IgD-negative memory B cell (primary cell): ENCODE measurements around the gene PKMYT1. TPM values are rescaled to one million over a fixed set of nuclear protein-coding genes. Genes with fewer than 3 reads are reported as not detected.

ENCODE experiments used
- H3K27ac Mint-ChIP-seq, 3 donors: one replicate each; pipeline ENCODE4 v1.8.0; 2020 to 2022; ENCODE audit warnings: mild to moderate bottlenecking in 3 of 3, mixed read lengths in 3 of 3, moderate library complexity in 1 of 3
- H3K27me3 Mint-ChIP-seq: one replicate; pipeline ENCODE4 v1.8.0; 2021; ENCODE audit warnings: mixed read lengths
- H3K36me3 Mint-ChIP-seq: one replicate; pipeline ENCODE4 v1.8.0; 2020; ENCODE audit warnings: mild to moderate bottlenecking, mixed read lengths
- H3K4me1 Mint-ChIP-seq, 3 donors: one replicate each; pipeline ENCODE4 v1.8.0; 2020 to 2022; ENCODE audit warnings: mixed read lengths in 3 of 3, mild to moderate bottlenecking in 1 of 3
- H3K4me3 Mint-ChIP-seq, 4 donors: one replicate each; pipeline ENCODE4 v1.8.0; 2020 to 2022; ENCODE audit warnings: mild to moderate bottlenecking in 4 of 4, mixed read lengths in 4 of 4, moderate library complexity in 3 of 4
- H3K9me3 Mint-ChIP-seq, 3 donors: one replicate each; pipeline ENCODE4 v1.8.0; 2020 to 2021; ENCODE audit warnings: mixed read lengths in 3 of 3, mild to moderate bottlenecking in 1 of 3
- polyA plus RNA-seq: library from polyadenylated mRNA; unstranded; fragments of 300-500 nt; fragmentation: Illumina TruSeq; gene quantifications from one replicate; pipeline ENCODE4 v1.2.3, GENCODE V29; 2021

The PKMYT1 gene
- polyA plus RNA-seq, result 1.4 TPM

DNA sequence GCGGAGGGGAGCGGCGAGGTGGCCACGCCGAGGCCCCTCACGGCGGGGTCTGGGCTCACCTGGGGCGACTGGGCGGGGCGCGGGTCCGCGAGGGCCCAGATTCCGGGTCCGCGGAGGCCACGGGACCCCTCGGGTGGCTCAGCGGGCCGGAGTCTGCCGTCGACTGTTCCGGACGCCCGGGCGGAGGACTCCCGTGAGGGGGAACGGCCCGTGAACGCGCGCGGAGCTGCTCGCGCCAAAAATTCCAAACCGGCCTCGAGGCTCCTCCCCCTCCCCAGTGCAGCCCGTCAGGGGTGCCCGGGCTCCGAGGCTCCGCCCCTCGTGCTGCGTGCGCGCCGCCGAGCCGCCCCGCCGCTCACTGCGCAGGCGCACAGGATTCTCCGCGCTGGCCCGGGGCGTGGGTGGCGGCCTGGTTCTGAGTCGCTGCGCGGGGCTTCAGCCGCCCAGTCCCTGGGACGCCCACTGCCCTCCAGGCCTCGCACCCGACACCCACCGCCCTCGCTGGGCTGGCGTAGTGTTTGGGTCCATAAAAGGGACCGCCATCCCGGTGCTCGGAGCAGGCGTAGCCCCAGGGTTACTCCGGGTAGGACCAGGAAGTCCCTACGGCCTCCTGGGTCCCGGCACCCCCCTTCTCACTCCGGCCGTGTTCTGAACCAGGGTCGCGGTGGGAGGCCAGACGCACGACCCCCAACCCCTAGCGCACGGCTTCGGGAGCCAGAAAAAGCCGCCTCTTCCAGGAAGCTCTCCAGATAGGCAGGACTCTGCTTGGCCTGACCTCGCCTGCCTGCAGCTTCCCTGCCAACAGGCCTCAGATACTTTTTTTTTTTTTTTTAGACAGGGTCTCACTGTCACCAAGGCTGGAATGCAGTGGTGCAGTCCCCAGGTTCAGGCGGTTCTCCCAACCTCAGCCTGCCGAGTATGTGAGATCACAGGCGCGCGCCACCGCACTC lies at the start of gene PKMYT1:
Gene PKMYT1 (minus strand): TSS at position 220 of the 950 bp plus-strand sequence. CDS start 789 bp downstream, outside the sequence.
- no peaks in the 10 kb centered on the region for H3K9me3 Mint-ChIP-seq
- peak within 1 kb of the TSS in 2 of 3 donors; percentile 76 to 80 for H3K27ac Mint-ChIP-seq
- peak within 1 kb of the TSS; percentile 66 to 92 (median 86) for H3K4me3 Mint-ChIP-seq
- H3K4me1 Mint-ChIP-seq, result peaks cover 0 to 17% (median 8%) of the 10 kb centered on the region in 3 donors
- no peaks in the 10 kb centered on the region for H3K27me3 Mint-ChIP-seq
- H3K36me3 Mint-ChIP-seq, result no peaks in the 10 kb centered on the region

DNA sequence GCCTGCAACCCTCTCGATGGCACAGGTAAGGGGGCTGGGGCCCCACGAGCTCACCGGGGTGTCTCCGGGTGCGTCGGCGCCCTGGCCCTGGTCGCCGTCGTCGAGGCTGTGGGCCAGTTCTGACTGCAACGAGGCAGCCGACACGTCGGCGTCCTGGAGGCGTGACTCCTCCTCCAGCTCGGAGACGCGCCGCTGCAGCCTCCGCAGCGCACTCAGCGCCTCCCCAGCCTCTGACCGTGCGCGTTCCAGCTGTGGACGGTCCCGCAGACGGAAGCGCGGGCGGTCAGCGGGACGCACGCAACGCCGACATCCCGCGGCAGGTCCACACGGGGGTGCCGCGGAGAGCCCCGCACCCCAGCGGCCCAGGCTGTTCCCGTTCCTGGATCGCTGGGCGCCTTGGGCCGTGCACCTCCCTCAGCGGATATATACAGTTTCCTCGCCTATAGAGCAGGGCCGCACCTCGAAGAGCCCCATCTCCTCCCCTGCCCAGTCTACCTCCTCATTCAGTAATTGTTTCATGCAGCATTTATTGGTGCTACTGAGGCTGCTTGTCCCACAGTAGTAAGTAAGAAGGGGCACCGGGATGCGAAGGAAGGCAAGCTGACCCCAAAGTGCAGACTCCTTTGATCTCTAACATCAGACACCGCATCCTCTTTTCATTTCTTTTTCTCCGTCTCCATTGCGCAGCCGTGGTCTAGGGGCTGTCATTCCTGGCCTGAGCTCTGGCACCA lies 49.4 kb upstream of the PKMYT1 start:
- no peaks in the 10 kb centered on the region for H3K9me3 Mint-ChIP-seq
- peak overlapping the region; percentile 48 to 84 (median 70) for H3K4me3 Mint-ChIP-seq
- peaks cover 41% of the 10 kb centered on the region for H3K27me3 Mint-ChIP-seq
- peak overlapping the region in 1 of 3 donors; percentile 40 for H3K27ac Mint-ChIP-seq
- H3K36me3 Mint-ChIP-seq, result peaks cover 7% of the 10 kb centered on the region
- H3K4me1 Mint-ChIP-seq, result peaks cover 0 to 11% (median 10%) of the 10 kb centered on the region in 3 donors

DNA sequence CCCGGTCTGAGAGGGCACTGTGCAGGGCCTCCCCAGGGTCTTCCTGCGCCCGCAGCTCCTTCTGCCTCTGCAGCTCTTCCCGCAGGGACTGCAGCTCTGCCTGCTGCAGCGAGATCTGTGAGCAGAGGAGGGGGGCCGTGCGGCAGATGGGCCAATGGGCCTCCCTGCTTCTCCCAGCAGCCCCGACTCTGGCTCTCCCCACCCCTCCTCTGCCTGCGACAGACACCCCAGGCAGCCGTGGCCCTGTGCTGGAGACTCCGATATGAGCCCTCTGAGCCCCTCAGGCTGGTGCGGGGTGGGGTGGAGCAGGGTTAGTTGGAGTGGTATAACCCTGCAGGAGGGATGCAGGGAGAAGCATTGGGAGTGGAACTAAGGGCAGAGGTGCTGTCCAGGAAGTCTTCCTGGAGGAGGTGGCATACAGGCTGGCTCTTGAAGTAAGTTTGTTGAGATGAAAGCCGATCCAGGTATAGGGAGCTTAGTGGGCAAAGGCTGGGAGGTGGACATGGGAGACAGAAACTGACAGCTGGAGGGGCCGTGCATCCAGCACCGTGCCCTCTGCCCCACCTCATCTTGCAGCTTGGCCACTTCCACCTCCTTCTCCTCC lies 48.6 kb upstream of the PKMYT1 start:
- Mint-ChIP-seq H3K27ac (no peak overlapping the region), H3K27me3 (peaks cover 34% of the 10 kb centered on the region), H3K36me3 (peaks cover 9% of the 10 kb centered on the region), H3K9me3 (no peaks in the 10 kb centered on the region), H3K4me3 (peak overlapping the region in 2 of 4 donors; percentile 83 to 84), H3K4me1 (peaks cover 6 to 14% (median 12%) of the 10 kb centered on the region in 3 donors)

DNA sequence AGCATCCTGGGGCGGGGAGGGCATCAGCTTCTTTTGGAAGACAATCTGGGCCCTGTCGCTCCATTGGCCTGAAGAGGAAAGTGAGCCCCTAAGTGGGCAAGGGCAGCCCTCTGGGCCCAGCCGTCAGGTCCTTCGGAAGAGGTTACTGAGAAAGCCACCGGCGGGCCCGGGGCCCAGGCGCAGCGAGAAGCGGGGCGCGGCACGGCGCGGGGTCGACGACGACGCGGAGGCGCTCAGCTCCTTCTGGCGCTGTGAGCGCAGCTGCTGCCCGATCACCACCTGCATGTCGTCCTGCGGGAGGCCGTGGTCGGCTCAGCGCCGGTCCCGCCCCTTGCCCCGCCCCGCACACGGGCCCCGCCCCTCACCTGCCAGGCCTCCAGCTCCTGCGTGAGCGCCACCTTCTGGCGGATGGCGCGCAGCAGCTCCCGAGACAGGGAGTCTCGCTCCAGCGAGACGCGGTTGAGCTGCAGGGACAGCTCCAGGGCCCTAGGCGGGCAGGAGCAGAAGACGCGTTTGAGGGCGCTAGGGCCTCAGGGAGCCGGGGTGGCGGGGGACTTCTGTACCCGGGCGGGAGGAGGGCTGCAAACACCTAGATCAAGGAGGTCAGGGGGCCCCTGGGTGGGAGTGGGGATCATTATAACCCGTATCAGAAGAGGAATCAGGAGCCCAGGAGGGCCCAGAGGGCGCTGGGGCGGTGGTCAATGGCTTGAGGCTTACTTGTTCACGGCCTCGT lies 47.9 kb upstream of the PKMYT1 start:
- Mint-ChIP-seq H3K36me3 (peaks cover 9% of the 10 kb centered on the region), H3K4me1 (peaks cover 11 to 16% (median 13%) of the 10 kb centered on the region in 3 donors), H3K27ac (peak overlapping the region in 1 of 3 donors; percentile 16), H3K9me3 (no peaks in the 10 kb centered on the region), H3K27me3 (peaks cover 27% of the 10 kb centered on the region), H3K4me3 (peak overlapping the region in 3 of 4 donors; percentile 43 to 86 (median 76))

DNA sequence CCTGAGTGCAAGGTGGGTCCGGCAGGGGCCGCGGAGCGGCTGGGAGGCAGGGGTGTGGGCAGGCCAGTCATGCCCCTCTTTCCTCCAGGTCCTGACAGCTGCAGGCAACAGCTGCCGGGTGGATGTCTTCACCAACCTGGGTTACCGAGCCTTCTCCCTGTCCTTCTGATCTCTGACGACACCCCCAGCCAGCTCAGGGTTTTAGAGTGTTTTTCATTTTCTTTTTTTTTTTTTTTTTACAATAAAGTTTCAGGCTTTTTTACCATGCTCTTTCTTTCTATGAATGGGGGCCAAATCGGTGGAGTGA lies 47.2 kb upstream of the PKMYT1 start:
- H3K36me3 Mint-ChIP-seq, result peaks cover 9% of the 10 kb centered on the region
- no peak overlapping the region for H3K27ac Mint-ChIP-seq
- no peaks in the 10 kb centered on the region for H3K9me3 Mint-ChIP-seq
- peaks cover 16 to 23% (median 19%) of the 10 kb centered on the region in 3 donors for H3K4me1 Mint-ChIP-seq
- H3K27me3 Mint-ChIP-seq, result peaks cover 20% of the 10 kb centered on the region
- no peak overlapping the region for H3K4me3 Mint-ChIP-seq

DNA sequence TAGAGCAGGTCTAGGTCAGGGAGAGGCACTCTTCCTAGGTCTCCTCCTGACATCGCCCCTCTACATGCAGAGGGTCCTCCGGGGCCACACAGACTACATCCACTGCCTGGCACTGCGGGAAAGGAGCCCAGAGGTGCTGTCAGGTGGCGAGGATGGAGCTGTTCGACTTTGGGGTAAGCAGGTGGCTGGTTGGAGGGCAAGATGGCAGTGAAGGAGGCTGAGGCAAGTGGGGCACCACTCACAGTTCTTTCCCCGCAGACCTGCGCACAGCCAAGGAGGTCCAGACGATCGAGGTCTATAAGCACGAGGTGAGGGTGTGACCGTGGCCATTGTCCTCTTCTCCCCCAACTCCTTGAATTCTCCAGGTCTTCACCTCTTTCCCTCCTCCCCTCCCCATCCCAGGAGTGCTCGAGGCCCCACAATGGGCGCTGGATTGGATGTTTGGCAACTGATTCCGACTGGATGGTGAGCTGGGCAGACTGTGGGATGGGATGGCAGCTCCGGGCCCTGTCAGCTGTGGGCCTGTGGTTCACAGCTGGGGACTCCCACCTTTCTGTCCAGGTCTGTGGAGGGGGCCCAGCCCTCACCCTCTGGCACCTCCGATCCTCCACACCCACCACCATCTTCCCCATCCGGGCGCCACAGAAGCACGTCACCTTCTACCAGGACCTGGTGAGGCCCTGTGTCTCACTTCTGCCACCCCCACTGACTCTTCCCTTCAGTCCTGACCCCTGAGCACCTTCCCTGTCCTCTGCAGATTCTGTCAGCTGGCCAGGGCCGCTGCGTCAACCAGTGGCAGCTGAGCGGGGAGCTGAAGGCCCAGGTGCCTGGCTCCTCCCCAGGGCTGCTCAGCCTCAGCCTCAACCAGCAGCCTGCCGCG lies 46.6 kb upstream of the PKMYT1 start:
- no peaks in the 10 kb centered on the region for H3K9me3 Mint-ChIP-seq
- H3K27ac Mint-ChIP-seq, result peak overlapping the region in 1 of 3 donors; percentile 79
- peak overlapping the region in 1 of 4 donors; percentile 57 for H3K4me3 Mint-ChIP-seq
- peaks cover 16 to 24% (median 22%) of the 10 kb centered on the region in 3 donors for H3K4me1 Mint-ChIP-seq
- peaks cover 17% of the 10 kb centered on the region for H3K27me3 Mint-ChIP-seq
- peaks cover 7% of the 10 kb centered on the region for H3K36me3 Mint-ChIP-seq

DNA sequence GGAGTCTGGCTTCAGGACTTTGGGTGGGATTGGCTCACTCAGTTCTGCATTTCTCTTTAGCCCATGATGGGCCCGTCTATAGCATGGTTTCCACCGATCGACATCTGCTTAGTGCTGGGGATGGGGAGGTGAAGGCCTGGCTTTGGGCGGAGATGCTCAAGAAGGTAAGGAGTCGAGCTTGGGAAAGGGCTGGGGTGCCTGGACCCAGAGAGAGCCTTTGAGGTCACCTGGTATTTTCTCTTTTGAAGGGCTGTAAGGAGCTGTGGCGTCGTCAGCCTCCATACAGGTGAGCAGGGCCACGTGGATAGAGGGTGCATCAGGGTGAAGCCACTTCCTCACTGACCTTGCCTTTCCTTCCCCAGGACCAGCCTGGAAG lies 45.7 kb upstream of the PKMYT1 start:
- H3K9me3 Mint-ChIP-seq, result no peaks in the 10 kb centered on the region
- H3K4me3 Mint-ChIP-seq, result peak overlapping the region in 1 of 4 donors; percentile 57
- peaks cover 24 to 30% (median 28%) of the 10 kb centered on the region in 3 donors for H3K4me1 Mint-ChIP-seq
- H3K36me3 Mint-ChIP-seq, result peaks cover 7% of the 10 kb centered on the region
- H3K27ac Mint-ChIP-seq, result peak overlapping the region in 1 of 3 donors; percentile 79
- peaks cover 15% of the 10 kb centered on the region for H3K27me3 Mint-ChIP-seq

DNA sequence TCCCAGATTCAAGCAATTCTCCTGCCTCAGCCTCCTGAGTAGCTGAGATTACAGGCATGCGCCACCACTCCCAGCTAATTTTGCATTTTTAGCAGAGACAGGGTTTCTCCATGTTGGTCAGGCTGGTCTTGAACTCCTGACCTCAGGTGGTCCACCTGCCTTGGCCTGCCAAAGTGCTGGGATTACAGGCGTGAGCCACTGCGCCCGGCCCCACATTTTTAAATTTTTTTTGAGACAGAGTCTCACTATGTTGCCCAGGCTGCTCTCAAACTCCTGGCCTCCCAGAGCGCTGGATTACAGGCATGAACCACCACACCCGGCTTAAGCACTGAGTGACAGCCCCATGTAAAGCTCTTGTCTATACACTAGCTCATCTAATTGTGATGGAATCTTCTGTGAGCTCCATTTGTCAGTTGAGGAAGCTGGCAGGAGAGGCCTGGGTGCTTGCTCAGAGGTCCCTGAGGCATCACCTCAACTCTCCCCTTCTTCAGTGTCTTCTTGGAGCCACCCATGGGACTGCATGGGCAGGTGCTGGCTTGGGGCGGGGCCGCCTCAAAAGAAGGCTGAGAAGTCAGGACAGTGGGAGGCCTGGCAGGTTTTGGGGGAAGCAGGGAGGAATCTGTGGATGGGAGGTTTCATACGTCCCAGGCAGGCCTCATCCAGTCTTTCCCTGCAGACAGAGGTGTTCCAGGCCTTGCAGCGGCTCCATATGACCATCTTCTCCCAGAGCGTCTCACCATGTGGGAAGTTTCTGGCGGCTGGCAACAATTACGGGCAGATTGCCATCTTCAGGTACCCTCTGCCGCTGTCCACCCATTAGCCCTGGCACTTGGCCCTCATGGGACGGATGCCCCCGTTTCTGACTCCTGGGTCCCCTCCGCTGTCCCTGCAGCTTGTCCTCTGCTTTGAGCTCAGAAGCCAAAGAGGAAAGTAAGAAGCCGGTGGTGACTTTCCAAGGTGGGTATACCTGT lies 45.1 kb upstream of the PKMYT1 start:
- Mint-ChIP-seq H3K27ac (peak overlapping the region in 1 of 3 donors; percentile 79), H3K27me3 (peaks cover 11% of the 10 kb centered on the region), H3K36me3 (peaks cover 7% of the 10 kb centered on the region), H3K4me1 (peaks cover 24 to 30% (median 30%) of the 10 kb centered on the region in 3 donors), H3K9me3 (no peaks in the 10 kb centered on the region), H3K4me3 (peak overlapping the region in 1 of 4 donors; percentile 57)

DNA sequence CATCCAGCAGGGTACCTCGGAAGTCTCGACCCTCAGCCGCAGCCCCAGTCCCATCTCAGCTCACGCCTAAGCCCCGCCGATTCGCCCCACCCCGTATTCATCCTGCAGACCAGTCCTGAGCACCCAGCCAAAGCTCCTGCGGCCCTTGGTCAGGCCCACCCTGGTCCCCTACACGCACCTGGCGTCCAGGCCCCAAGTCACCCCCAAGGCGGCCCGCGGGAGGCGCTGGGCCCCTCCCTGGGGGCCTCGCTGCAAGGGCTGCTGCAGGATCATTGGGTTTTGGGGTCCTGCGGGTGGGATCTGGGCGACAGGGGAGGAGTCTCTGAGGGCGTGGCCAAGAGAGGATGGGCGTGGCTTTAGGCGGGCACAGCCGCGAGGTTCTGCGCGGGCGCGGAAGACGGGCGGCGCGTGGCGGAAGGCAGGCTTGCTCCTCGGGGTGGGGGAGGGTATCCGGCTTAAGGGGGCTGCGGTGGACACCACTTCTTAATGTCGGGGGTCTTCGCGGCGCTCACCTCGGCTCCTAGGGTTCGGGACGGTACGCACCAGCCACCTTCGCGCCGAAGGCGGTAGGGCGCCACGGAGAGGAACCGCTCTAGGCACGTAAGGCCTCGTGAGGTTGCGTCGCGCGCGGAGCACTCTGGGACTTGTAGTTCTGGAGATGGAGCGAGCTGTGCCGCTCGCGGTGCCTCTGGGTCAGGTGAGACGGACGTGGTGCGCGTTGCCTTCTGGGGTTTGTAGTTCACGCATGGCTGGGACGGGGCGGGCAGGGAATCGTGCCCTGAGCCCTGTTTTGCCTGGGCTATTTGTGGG lies 43.6 kb upstream of the PKMYT1 start, which contains the start of the genes HCFC1R1 and THOC6:
Gene HCFC1R1 (minus strand): TSS at position 274 of the 810 bp plus-strand sequence. CDS start 1 bp downstream, at position 273.
Gene THOC6 (plus strand): TSS at position 367 of the 810 bp plus-strand sequence. CDS start 292 bp downstream, at position 659.
- peak within 1 kb of the TSS; percentile 88 to 97 (median 96) for H3K27ac Mint-ChIP-seq
- peaks cover 24 to 26% (median 25%) of the 10 kb centered on the region in 3 donors for H3K4me1 Mint-ChIP-seq

DNA sequence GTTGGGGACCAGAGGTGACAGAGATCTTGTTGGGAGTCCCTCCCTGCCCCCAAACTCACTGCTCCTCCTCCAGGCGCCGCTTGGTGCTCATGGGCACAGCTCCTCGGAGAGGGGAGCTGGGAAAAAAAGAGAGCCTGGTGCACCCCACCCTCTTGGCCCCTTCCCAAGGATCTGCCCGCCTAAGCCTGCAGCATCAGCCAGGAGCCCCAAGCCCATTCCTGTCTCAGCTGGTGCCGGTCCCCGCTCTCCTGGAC lies 43.1 kb upstream of the PKMYT1 start:
- Mint-ChIP-seq H3K36me3 (peaks cover 7% of the 10 kb centered on the region), H3K27me3 (no peaks in the 10 kb centered on the region), H3K27ac (peak overlapping the region; percentile 88 to 97 (median 96)), H3K4me3 (peak overlapping the region; percentile 85 to 99 (median 94)), H3K9me3 (no peaks in the 10 kb centered on the region), H3K4me1 (peaks cover 24 to 26% (median 24%) of the 10 kb centered on the region in 3 donors)

More for the DNA sequence above, 43.6 kb upstream of the PKMYT1 start, which contains the start of the genes HCFC1R1 and THOC6:
- Mint-ChIP-seq H3K36me3 (peaks cover 7% of the 10 kb centered on the region), H3K9me3 (no peaks in the 10 kb centered on the region), H3K27me3 (peaks cover 1% of the 10 kb centered on the region), H3K4me3 (peak within 1 kb of the TSS; percentile 85 to 99 (median 94))

DNA sequence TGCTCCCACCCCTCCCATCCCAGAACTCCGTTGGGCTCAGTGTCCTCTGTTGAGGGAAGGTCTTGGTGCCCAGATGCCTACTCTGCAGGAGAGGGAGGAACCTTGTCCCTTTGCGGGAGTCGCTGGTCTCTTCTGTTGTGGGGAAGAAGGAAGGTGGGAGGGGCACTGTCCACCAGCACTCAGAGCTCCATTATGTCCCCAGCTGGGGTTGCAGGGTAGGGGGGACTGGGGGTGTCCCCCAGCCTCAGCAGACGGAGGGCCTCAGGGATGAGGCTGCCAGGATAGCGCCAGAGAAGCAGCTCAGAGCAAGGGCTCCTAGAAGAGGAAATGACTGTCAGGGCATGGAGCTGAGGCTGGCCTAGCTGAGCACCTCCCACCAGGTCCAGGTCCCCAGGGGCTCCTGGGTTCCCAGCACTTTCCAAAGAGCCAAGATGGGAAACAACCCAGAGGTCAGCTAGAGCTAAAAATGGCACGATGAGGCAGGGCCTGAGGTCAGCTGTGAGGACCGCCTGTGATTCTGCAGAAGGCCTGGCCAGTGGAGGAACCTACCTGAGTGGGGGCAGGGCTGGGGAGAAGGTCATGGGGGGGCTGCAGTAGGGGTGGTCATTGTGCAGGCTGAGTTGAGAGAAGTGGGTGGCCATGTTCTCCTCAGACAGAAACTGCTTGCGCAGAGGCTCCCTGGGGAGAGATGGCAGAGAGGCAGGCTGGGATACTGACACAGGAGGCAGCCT lies 42.6 kb upstream of the PKMYT1 start:
- Mint-ChIP-seq H3K4me1 (peaks cover 23 to 24% (median 24%) of the 10 kb centered on the region in 3 donors), H3K27ac (peak overlapping the region; percentile 88 to 97 (median 96)), H3K9me3 (no peaks in the 10 kb centered on the region), H3K4me3 (peak overlapping the region; percentile 85 to 99 (median 94)), H3K36me3 (peaks cover 7% of the 10 kb centered on the region), H3K27me3 (no peaks in the 10 kb centered on the region)
